Esophagus muscularis mucosa (tissue), 4 donors: ENCODE measurements around the gene JTB. TPM values are rescaled to one million over a fixed set of nuclear protein-coding genes. Genes with fewer than 3 reads are reported as not detected.

Source experiments
- DNase-seq: peaks from one replicate; pipeline ENCODE4 v3.0.0-alpha.2; 2017; ENCODE audit errors: extremely low spot score
- H3K27ac ChIP-seq, 4 donors: fragments of 200-600 bp; sonication (generic); replicated peaks in 1 of 4; 1 replicate in 3 of 4; 2 replicates in 1 of 4; pipeline ENCODE4 v1.5.1; 2016 to 2019; ENCODE audit warnings: mild to moderate bottlenecking in 1 of 4
- H3K27me3 ChIP-seq, 4 donors: fragments of 200-600 bp; sonication (generic); one replicate each; pipeline versions ENCODE4 v1.5.1 to v1.6.0; 2016 to 2019
- H3K36me3 ChIP-seq, 4 donors: fragments of 200-600 bp; sonication (generic); one replicate each; pipeline ENCODE4 v1.5.1; 2016 to 2019
- H3K4me1 ChIP-seq, 4 donors: fragments of 200-600 bp; sonication (generic); one replicate each; pipeline ENCODE4 v1.5.1; 2016 to 2019
- H3K4me3 ChIP-seq, 4 donors: fragments of 200-600 bp; sonication (generic); 1 replicate in 2 of 4; 2 replicates in 2 of 4; pipeline ENCODE4 v1.5.1; 2016 to 2019; ENCODE audit warnings: mild to moderate bottlenecking in 4 of 4, moderate library complexity in 1 of 4
- H3K9me3 ChIP-seq, 4 donors: fragments of 200-600 bp; sonication (generic); 1 replicate in 3 of 4; 2 replicates in 1 of 4; pipeline ENCODE4 v1.5.1; 2016 to 2019
- EP300 ChIP-seq: sonication (generic); formaldehyde crosslinking; IDR thresholded peaks from one replicate; pipeline ENCODE4 v1.6.1; 2017; ENCODE audit warnings: antibody characterized with exemption
- POLR2A ChIP-seq: fragments of 450-650 bp; IDR thresholded peaks from one replicate; pipeline ENCODE4 v1.6.1; 2017; ENCODE audit warnings: antibody characterized with exemption, moderate library complexity, mild to moderate bottlenecking, low read depth
- POLR2AphosphoS5 ChIP-seq, 2 donors: sonication (generic); formaldehyde crosslinking; IDR thresholded peaks; one replicate each; pipeline ENCODE4 v1.6.1; 2017; ENCODE audit warnings: antibody characterized with exemption in 2 of 2
- WGBS: methylation state at CpG from one replicate; pipeline ENCODE4 v1.1.5; 2018; 5-methylcytosine and 5-hydroxymethylcytosine counted together
- intact Hi-C: fragments of 100-400 bp; cut with DNase I; formaldehyde crosslinking; loops from one replicate; pipeline ENCODE4 v1.15.1; 2023
- total RNA-seq, 4 donors: library from RNA; depleted of rRNA; stranded (reverse); fragments of >200 nt; gene quantifications; one replicate each; pipeline versions ENCODE4 v1.1.0 to v1.2.1, GENCODE V29; 2016
- TF ChIP-seq, protein P1 (sequence below), 3 experiments: fragments of 200-600 bp in 2 of 3; fragments of 450-650 bp in 1 of 3; sonication (generic) in 2 of 3; IDR thresholded peaks; one replicate each; pipeline ENCODE4 v1.5.1; 2017 to 2019; ENCODE audit warnings: antibody characterized with exemption in 3 of 3, mild to moderate bottlenecking in 2 of 3, moderate library complexity in 1 of 3

Gene JTB
- total RNA-seq, 4 donors from 2014 or later = 175 to 238 (median 216) TPM

DNA sequence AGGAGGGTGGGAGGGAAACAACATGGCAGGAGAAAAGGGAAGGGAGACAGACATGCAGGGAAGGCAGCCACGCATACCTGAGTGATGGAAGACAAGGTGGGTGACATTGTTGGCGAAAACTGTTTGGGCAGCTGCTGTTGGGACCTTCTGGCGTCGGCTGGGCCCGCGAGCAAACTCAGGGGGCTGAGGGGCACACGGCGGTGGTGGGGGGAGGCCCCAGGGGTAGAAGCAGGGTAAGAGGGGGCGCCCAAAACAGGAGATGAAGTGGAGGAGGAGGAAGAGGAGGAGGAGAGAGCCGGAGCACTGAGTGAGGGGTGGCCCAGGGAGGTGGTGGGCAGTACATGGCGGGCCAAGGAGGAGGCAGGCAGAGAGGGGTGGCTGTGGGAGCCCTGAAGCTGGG lies 26.3 kb downstream of the JTB start:
- 85% methylated on average over 11 of the region's 11 CpGs for WGBS
- intact Hi-C loops = no loop called here
- H3K4me1 ChIP-seq = peaks cover 12 to 42% (median 33%) of the 10 kb centered on the region in 4 donors
- H3K36me3 ChIP-seq = peaks cover 57 to 81% (median 79%) of the 10 kb centered on the region in 4 donors
- no peaks in the 10 kb centered on the region for H3K9me3 ChIP-seq
- H3K4me3 ChIP-seq = no peak overlapping the region
- H3K27ac ChIP-seq = no peak overlapping the region
- TF ChIP-seq POLR2A (no peak), EP300 (no peak), POLR2AphosphoS5 (IDR thresholded peaks at IDR 0.05) (no peak)
- TF ChIP-seq, protein P1, sequence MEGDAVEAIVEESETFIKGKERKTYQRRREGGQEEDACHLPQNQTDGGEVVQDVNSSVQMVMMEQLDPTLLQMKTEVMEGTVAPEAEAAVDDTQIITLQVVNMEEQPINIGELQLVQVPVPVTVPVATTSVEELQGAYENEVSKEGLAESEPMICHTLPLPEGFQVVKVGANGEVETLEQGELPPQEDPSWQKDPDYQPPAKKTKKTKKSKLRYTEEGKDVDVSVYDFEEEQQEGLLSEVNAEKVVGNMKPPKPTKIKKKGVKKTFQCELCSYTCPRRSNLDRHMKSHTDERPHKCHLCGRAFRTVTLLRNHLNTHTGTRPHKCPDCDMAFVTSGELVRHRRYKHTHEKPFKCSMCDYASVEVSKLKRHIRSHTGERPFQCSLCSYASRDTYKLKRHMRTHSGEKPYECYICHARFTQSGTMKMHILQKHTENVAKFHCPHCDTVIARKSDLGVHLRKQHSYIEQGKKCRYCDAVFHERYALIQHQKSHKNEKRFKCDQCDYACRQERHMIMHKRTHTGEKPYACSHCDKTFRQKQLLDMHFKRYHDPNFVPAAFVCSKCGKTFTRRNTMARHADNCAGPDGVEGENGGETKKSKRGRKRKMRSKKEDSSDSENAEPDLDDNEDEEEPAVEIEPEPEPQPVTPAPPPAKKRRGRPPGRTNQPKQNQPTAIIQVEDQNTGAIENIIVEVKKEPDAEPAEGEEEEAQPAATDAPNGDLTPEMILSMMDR (IDR thresholded peaks at IDR 0.05) = no peak
- H3K27me3 ChIP-seq = no peaks in the 10 kb centered on the region
- DNase-seq = no peak

DNA sequence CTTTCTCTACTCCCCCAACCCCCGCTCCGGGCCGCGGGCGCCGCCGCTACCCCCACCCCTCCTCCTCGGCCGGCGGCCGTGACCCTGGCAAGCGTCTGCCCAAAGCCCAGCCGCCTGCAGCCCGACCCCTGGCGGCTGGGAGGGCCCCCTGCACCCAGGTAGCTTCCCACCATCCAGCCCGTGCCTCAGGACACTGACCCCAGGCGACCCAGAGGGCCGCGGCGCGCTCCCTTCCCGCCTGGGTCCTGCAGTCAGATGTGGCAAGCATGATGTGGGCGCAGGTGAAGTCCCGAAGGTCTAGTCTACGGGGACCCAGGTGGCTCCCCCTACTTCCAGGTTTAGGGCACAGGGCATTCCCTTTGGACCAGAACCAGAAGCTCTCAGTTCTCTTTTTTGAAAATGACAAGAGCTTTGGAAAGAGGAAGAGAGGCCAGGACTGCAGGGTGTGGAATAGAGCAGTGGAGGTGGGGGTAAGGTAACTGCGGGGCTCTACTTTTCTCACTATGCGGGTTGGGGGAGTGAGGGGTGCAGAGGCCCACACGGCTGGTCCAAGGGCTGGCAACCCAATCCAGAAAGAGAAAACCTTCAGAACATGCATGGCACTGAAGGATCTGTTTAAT lies 30.7 kb downstream of the JTB start, which contains the start of gene DENND4B:
TSS of gene DENND4B (minus strand) at position 97 of the 620 bp plus-strand sequence. CDS start 2,344 bp downstream, outside the sequence.
- WGBS = 35% methylated on average over 6 of the region's 28 CpGs
- Histone ChIP-seq H3K27me3 (no peaks in the 10 kb centered on the region), H3K9me3 (no peaks in the 10 kb centered on the region), H3K27ac (peak within 1 kb of the TSS; percentile 98 to 100 (median 98)), H3K4me3 (peak within 1 kb of the TSS; percentile 78 to 98 (median 88)), H3K4me1 (peaks cover 27 to 37% (median 29%) of the 10 kb centered on the region in 4 donors), H3K36me3 (peaks cover 38 to 74% (median 64%) of the 10 kb centered on the region in 4 donors)
- intact Hi-C loops = loop anchor here (2.0 to 10.0 kb wide), 3 partner anchors 41 to 150 kb away; partner anchors contain the start of gene RAB13
- TF ChIP-seq POLR2AphosphoS5 (IDR thresholded peaks at IDR 0.05) (peak; percentile 53 to 70), POLR2A (no peak)
- TF ChIP-seq, protein P1 (IDR thresholded peaks at IDR 0.05) = peak in 2 of 3 experiments; percentile 95 to 99
- DNase-seq = no peak

DNA sequence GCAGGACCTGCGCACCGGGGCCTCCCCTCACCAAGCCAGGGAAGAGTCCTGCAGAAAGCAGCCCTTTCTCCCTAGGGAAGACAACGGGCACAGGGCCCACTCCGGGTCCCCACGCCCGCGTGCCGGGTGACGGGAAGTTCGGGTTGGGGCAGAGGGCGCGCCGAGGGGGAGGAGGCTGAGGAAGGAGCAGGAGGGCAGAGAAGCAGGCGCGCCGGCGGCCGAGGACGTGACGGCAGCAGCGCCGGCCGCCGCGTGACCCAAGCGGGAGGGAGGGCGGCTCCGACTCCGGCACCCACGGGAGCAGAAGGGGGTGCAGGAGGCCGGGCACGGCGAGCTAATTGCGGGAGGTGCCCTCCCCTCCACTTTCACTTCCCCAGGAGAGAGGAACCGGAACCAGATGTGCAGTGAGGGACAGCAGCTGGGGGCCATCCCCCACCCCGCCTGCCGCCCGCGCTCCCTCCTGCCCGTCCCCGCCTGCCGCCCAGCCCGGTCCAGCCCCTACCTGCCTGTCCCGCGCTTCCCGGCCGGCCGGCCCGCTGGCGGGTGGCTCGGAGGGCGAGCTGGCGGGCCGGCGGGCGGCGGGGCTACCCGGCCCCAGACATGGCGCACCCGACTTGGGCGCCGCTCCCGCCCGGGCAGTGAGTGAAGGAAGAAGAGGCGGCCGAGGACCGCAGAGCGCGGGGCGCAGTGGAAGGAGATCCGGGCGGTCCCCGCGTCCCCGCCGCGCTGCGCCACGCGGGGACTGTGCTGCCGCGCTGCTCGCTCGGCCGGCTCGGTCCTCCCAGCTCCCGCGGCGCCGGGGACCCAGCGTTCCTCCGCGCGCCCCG lies 31.5 kb downstream of the JTB start:
- Histone ChIP-seq H3K9me3 (no peaks in the 10 kb centered on the region), H3K4me1 (peaks cover 27 to 37% (median 29%) of the 10 kb centered on the region in 4 donors), H3K36me3 (peaks cover 31 to 74% (median 64%) of the 10 kb centered on the region in 4 donors), H3K4me3 (peak overlapping the region; percentile 78 to 98 (median 88)), H3K27ac (peak overlapping the region; percentile 98 to 100 (median 98)), H3K27me3 (no peaks in the 10 kb centered on the region)
- TF ChIP-seq EP300 = no peak
- TF ChIP-seq, protein P1 (IDR thresholded peaks at IDR 0.05) = no peak
- TF ChIP-seq POLR2A = peak; percentile 30
- peak; percentile 87 to 91 for TF ChIP-seq POLR2AphosphoS5 (IDR thresholded peaks at IDR 0.05)
- intact Hi-C loops = loop anchor here (2.0 to 10.0 kb wide), 3 partner anchors 41 to 149 kb away; partner anchors contain the start of gene RAB13
- no CpG with 5 or more reads among the region's 95 CpGs for WGBS
- DNase-seq = peak; percentile 96

DNA sequence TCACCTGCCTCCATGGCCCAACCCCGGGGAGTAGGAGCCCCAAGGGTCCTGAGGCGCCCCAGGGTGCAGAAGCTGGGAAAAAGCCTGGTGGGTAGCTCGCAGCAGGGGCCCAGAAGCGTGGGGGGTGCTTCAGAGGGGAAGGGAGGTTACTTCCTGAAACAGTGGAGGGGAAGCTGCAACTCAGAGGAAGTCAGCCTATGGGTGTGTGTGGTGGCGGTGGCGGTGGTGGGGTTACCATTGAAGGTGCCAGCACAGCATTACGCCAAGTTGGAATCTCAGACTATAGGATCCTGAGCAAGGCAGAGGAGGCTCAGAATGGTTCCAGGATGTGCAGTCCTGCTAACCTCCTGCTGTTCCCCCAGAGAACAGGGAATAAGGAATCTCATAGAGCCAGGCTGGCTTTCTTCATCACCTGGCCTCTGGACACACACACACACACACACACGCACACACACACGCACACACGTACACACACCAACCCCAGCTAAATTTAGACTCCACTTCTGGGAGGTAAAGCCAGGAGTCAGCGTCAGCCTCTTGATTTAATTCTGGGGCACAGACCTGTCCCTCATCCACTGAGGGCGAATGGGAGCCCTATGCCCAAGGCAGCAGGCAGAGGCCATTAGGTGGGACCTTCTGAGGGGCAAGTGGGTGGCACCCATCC lies 32.2 kb downstream of the JTB start:
- 33% methylated on average over 12 of the region's 12 CpGs for WGBS
- Histone ChIP-seq H3K4me3 (peak overlapping the region; percentile 78 to 98 (median 88)), H3K9me3 (no peaks in the 10 kb centered on the region), H3K27ac (peak overlapping the region; percentile 98 to 100 (median 98)), H3K27me3 (no peaks in the 10 kb centered on the region), H3K36me3 (peaks cover 26 to 74% (median 64%) of the 10 kb centered on the region in 4 donors), H3K4me1 (peaks cover 27 to 37% (median 29%) of the 10 kb centered on the region in 4 donors)
- intact Hi-C loops = loop anchor here (5.0 to 10.0 kb wide), 2 partner anchors 42 to 120 kb away; partner anchors contain the start of gene RAB13
- no peak for DNase-seq
- TF ChIP-seq, protein P1 (IDR thresholded peaks at IDR 0.05) = no peak
- no peak for TF ChIP-seq POLR2AphosphoS5 (IDR thresholded peaks at IDR 0.05)
